GM12874 (cell line): ENCODE measurements around the gene SERPINC1.

Source experiments
- TF ChIP-seq, protein P1 (sequence below): IDR thresholded peaks from 2 replicates; pipeline ENCODE4 v1.5.1; 2011; ENCODE audit warnings: low read depth, mild to moderate bottlenecking, control low read depth, low read length, moderate library complexity; ENCODE audit not compliant: insufficient read depth

SERPINC1 gene

DNA sequence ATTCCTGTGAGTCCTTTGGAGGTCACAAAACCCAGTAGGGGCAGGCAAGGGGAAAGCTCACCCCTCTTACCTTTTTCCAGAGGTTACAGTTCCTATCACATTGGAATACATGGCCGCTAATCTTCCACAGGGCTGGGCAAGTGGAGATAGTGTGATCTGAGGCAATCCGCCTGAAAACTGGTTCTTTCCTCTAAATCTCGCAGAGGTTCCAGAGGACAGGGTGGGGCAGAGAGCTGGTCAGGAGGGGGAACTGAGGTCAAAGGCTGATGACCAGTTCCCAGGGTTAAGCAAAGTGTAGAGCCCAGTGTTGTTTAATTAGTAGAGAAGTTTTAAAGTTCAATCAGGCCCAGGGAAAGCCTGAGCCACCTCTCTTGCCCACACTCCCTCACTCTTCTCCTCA is at the start of gene SERPINC1:
SERPINC1 (minus strand) TSS at position 179 of the 400 bp plus-strand sequence; CDS start at position 111, 68 bp downstream.
- TF ChIP-seq, protein P1, sequence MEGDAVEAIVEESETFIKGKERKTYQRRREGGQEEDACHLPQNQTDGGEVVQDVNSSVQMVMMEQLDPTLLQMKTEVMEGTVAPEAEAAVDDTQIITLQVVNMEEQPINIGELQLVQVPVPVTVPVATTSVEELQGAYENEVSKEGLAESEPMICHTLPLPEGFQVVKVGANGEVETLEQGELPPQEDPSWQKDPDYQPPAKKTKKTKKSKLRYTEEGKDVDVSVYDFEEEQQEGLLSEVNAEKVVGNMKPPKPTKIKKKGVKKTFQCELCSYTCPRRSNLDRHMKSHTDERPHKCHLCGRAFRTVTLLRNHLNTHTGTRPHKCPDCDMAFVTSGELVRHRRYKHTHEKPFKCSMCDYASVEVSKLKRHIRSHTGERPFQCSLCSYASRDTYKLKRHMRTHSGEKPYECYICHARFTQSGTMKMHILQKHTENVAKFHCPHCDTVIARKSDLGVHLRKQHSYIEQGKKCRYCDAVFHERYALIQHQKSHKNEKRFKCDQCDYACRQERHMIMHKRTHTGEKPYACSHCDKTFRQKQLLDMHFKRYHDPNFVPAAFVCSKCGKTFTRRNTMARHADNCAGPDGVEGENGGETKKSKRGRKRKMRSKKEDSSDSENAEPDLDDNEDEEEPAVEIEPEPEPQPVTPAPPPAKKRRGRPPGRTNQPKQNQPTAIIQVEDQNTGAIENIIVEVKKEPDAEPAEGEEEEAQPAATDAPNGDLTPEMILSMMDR: no peak

DNA sequence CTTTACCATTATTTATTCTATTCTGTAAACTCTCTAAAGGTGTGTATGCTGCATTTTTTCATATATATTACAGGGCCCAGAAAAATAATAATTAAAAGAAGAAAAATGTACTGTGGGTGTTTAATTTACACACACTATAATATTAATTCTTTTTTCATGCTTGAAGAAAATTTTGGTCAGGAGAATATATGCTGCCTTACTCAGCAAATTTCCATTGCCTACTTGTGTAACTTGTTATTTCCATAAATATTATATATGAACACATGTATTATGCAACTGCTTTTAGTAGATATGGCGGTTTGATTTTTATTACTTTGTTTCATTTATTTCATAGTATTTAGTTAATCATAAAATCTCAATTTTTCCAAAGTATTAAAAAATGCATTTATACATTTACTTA is 46.4 kb upstream of the SERPINC1 start:
- TF ChIP-seq, protein P1: no peak

DNA sequence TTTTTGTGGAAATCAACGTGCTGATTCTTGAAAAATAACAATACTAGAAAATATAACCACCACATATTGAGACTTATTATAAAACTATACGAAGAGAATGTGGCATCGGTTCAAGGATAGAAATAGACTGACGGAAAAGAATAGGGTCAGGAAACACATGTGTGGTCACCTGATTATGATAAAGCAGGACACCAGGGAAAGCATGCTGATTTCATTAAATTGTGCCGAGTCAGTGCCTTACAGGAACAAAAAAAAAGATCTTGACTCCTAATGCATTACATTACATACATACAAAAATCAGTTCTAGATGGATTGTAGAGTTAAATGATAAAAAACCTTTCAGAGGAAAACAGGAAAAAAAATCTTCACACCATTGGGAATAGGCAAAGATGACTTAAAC is 43.5 kb upstream of the SERPINC1 start:
- TF ChIP-seq, protein P1: no peak

DNA sequence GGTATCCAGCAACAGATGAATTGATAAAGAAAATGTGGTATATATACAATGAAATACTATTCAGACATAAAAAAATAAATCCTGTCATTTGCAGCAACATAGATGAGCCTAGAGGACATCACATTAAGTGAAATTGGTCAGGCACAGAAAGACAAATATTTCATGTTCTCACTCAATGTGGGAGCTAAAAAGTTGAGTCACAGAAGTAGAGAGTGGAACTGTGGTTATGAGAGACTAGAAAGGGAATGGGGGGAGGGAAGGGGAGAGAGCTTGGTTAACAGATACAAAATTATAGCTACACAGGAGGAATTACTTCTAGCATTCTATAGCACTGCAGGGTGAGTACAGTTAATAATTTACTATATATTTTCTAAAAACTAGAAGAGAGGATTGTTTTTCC is 37.1 kb upstream of the SERPINC1 start:
- TF ChIP-seq, protein P1: no peak

DNA sequence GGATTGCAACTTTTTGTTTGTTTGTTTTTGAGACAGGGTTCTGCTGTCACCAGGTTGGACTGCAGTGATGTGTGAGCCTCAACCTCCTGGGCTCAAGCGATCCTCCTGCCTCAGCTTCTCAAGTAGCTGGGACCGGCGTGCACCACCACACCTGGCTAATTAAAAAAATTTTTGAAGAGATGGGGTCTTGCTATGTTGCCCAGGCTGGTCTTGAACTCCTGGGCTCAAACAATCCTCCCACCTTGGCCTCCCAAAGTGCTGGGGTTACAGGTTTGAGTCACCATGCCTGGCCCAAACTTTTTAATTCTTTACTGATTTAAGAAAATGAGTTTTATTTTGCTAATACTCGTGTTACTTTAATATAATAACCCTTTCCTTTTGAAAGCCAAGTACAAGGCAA is 31.5 kb upstream of the SERPINC1 start:
- TF ChIP-seq, protein P1: no peak

GRCh38 chr1:173946380-173946921 is 29.3 kb upstream of the SERPINC1 start:
- TF ChIP-seq, protein P1: no peak

- TF ChIP-seq, protein P1: no peak
Measured at GRCh38 chr1:173937062-173937461, 19.9 kb upstream of the SERPINC1 start.
